Measurements from ENCODE around the gene SLC5A11.

DNA sequence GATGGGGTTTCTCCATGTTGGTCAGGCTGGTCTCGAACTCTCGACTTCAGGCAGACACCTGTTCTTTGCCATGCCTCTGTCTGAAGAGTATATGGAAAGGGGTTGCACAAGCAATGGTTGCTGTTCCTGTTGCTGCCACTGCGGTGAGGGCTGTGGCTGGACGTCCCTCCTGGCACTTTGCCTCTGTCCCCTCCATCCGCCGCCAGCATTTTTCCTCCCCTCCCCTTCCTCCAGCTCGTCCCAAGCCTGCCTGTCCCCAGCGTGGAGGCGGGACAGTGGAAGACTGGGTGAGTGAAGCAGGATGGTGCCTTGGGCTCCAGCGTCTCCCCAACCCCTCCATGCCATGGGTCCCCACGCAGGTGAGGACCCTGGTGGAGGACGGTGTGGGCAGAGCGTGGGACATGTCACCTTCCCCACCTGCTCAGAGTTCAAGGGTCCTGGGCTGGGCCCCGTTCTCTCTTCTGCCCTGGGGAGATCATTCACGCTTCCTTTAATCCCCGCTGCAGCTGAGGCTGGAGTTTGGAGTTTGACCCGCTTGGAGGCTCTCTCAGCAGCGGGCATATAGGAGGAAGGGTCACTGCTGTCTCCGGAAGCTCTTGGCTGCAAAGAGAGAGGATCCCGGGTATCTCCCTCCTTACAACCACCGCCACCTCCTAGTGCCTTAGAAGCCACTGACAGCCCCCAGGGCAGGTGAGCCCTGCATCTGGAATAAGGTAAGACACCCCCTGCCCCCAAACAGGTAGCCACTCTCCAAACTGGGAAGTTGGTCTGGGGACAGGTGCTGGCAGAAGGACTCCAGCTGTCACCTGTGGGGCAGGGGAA lies at the start of gene SLC5A11:
- TF ChIP-seq, protein P1, sequence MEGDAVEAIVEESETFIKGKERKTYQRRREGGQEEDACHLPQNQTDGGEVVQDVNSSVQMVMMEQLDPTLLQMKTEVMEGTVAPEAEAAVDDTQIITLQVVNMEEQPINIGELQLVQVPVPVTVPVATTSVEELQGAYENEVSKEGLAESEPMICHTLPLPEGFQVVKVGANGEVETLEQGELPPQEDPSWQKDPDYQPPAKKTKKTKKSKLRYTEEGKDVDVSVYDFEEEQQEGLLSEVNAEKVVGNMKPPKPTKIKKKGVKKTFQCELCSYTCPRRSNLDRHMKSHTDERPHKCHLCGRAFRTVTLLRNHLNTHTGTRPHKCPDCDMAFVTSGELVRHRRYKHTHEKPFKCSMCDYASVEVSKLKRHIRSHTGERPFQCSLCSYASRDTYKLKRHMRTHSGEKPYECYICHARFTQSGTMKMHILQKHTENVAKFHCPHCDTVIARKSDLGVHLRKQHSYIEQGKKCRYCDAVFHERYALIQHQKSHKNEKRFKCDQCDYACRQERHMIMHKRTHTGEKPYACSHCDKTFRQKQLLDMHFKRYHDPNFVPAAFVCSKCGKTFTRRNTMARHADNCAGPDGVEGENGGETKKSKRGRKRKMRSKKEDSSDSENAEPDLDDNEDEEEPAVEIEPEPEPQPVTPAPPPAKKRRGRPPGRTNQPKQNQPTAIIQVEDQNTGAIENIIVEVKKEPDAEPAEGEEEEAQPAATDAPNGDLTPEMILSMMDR (IDR thresholded peaks at IDR 0.05; ENCODE audit: insufficient read depth, low read depth, low read length) = no peak
- TF ChIP-seq EZH2 (IDR thresholded peaks at IDR 0.05; ENCODE audit: insufficient read depth, low read length) = no peak
